Panc1 (cell line): Measurements from ENCODE around the gene IQSEC1.

ENCODE experiments used
- CTCF ChIP-seq: fragments of 450-650 bp; IDR thresholded peaks from 2 replicates; pipeline ENCODE4 v1.5.1; 2017; ENCODE audit warnings: mild to moderate bottlenecking
- POLR2AphosphoS5 ChIP-seq: IDR thresholded peaks from 2 replicates; pipeline ENCODE4 v1.6.1; 2012; ENCODE audit warnings: mild to moderate bottlenecking, low read depth, low read length, moderate library complexity
- SIN3A ChIP-seq: IDR thresholded peaks from 2 replicates; pipeline ENCODE4 v1.6.1; 2012; ENCODE audit warnings: low read depth, mild to moderate bottlenecking, low read length, moderate library complexity, borderline replicate concordance; ENCODE audit not compliant: insufficient read depth
- TCF7L2 ChIP-seq: IDR thresholded peaks from 2 replicates; pipeline ENCODE4 v1.6.1; 2011; ENCODE audit warnings: mild to moderate bottlenecking, low read depth, low read length, inconsistent platforms
- TF ChIP-seq, protein P1 (sequence below), 2 experiments: IDR thresholded peaks; 2 replicates each; pipeline ENCODE4 v1.6.1; 2011 to 2012; ENCODE audit warnings: low read depth in 2 of 2, control low read depth in 1 of 2, low read length in 1 of 2, mild to moderate bottlenecking in 1 of 2, moderate library complexity in 1 of 2; ENCODE audit not compliant: insufficient read depth in 1 of 2

DNA sequence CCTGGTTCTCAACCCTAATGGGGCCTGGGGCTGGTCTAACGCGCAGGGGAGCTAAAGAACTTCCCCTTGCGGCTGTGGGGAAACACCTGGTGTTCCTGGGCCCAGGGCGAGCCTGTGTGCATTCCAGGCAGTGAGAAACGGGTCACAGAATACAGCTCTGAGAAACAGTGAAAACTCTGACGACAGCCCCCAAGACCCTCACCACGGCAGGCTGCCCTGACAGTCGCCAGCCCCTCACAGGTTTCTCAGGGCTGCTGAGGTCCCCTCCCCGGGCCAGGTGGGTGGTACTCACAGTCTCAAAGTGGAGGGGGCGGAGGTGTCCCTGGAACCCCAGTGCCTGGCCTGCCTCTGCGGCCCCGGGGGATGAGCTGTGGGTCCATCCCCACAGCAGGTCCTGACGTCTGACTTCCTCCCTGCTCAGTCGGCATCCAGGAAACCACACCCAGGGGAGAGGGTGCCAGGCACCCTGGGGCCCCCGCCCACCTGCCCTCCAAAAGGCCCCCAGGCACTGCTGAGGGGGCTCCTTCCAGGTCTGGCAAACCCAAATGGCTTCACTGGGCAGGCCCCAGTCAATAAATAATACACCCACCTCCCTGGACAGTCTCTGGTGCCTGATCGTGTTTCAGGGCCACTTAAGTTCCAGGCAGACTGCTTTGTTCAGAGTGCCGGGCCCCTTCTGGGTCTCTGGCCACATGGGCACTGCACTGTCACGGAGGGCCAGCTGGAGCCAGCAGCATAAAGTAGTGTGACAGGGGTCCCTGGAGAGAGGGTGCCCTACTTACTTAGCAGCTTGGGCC lies 57.7 kb downstream of the IQSEC1 start:
- no peak for TF ChIP-seq POLR2AphosphoS5
- no peak for TF ChIP-seq CTCF
- no peak for TF ChIP-seq TCF7L2
- TF ChIP-seq, protein P1, sequence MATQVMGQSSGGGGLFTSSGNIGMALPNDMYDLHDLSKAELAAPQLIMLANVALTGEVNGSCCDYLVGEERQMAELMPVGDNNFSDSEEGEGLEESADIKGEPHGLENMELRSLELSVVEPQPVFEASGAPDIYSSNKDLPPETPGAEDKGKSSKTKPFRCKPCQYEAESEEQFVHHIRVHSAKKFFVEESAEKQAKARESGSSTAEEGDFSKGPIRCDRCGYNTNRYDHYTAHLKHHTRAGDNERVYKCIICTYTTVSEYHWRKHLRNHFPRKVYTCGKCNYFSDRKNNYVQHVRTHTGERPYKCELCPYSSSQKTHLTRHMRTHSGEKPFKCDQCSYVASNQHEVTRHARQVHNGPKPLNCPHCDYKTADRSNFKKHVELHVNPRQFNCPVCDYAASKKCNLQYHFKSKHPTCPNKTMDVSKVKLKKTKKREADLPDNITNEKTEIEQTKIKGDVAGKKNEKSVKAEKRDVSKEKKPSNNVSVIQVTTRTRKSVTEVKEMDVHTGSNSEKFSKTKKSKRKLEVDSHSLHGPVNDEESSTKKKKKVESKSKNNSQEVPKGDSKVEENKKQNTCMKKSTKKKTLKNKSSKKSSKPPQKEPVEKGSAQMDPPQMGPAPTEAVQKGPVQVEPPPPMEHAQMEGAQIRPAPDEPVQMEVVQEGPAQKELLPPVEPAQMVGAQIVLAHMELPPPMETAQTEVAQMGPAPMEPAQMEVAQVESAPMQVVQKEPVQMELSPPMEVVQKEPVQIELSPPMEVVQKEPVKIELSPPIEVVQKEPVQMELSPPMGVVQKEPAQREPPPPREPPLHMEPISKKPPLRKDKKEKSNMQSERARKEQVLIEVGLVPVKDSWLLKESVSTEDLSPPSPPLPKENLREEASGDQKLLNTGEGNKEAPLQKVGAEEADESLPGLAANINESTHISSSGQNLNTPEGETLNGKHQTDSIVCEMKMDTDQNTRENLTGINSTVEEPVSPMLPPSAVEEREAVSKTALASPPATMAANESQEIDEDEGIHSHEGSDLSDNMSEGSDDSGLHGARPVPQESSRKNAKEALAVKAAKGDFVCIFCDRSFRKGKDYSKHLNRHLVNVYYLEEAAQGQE (IDR thresholded peaks at IDR 0.05; ENCODE audit: insufficient read depth in 1 of 2, low read depth in 2 of 2, low read length in 1 of 2), result no peak
- TF ChIP-seq SIN3A, result no peak
